ENCODE data around the gene HAGHL.
"Not testable (repeated sequence)": the region's sequence is repeated elsewhere in the genome, so short reads cannot be mapped to it uniquely, and the experiment has no call there.

Gene HAGHL

GRCh38 chr16:766008-766819 is 39.3 kb downstream of the HAGHL start:
- no peak for DNase-seq (ENCODE audit: low read depth, low spot score)
- no peak overlapping the region for H3K27ac ChIP-seq

- H3K27ac ChIP-seq, result no peak overlapping the region
- no peak for DNase-seq (ENCODE audit: low read depth, low spot score)
Observed at GRCh38 chr16:766820-767640, 40.1 kb downstream of the HAGHL start.

GRCh38 chr16:767743-768235 is 40.9 kb downstream of the HAGHL start:
- H3K27ac ChIP-seq, result no peak overlapping the region
- no peak for DNase-seq (ENCODE audit: low read depth, low spot score)

GRCh38 chr16:768428-768827 is 41.5 kb downstream of the HAGHL start:
- no peak for DNase-seq (ENCODE audit: low read depth, low spot score)
- no peak overlapping the region for H3K27ac ChIP-seq

- H3K27ac ChIP-seq, result no peak overlapping the region
- no peak for DNase-seq (ENCODE audit: low read depth, low spot score)
Observed at GRCh38 chr16:769184-769784, 42.4 kb downstream of the HAGHL start.

- DNase-seq (ENCODE audit: low read depth, low spot score), result no peak
- H3K27ac ChIP-seq, result no peak overlapping the region
Observed at GRCh38 chr16:769934-770333, 43.0 kb downstream of the HAGHL start.

- H3K27ac ChIP-seq, result no peak overlapping the region
- DNase-seq (ENCODE audit: low read depth, low spot score), result no peak
Observed at GRCh38 chr16:770411-770810, 43.5 kb downstream of the HAGHL start.

GRCh38 chr16:772959-773358 is 46.1 kb downstream of the HAGHL start:
- DNase-seq (ENCODE audit: low read depth, low spot score), result no peak
- no peak overlapping the region for H3K27ac ChIP-seq

GRCh38 chr16:774086-775001 is 47.4 kb downstream of the HAGHL start:
- no peak for DNase-seq (ENCODE audit: low read depth, low spot score)
- no peak overlapping the region for H3K27ac ChIP-seq

- no peak overlapping the region for H3K27ac ChIP-seq
- no peak for DNase-seq (ENCODE audit: low read depth, low spot score)
Observed at GRCh38 chr16:775236-775796, 48.4 kb downstream of the HAGHL start.

- H3K27ac ChIP-seq; DNase-seq (ENCODE audit: low read depth, low spot score): not testable (repeated sequence)
Observed at GRCh38 chr16:776298-776697, 49.4 kb downstream of the HAGHL start.

- H3K27ac ChIP-seq, result no peak overlapping the region
- no peak for DNase-seq (ENCODE audit: low read depth, low spot score)
Observed at GRCh38 chr16:776824-777223, 49.9 kb downstream of the HAGHL start.

GRCh38 chr16:777826-778225 is 50.9 kb downstream of the HAGHL start:
- H3K27ac ChIP-seq, result no peak overlapping the region
- no peak for DNase-seq (ENCODE audit: low read depth, low spot score)

- no peak for DNase-seq (ENCODE audit: low read depth, low spot score)
- no peak overlapping the region for H3K27ac ChIP-seq
Observed at GRCh38 chr16:778447-778846, 51.5 kb downstream of the HAGHL start.

GRCh38 chr16:778909-779527 is 52.1 kb downstream of the HAGHL start:
- H3K27ac ChIP-seq, result no peak overlapping the region
- no peak for DNase-seq (ENCODE audit: low read depth, low spot score)

Measured in epithelial cell of prostate (primary cell).